GM12872 (cell line): Measurements from ENCODE around the gene SCAI.

Source experiments
- CTCF ChIP-seq: IDR thresholded peaks from 3 replicates; pipeline ENCODE4 v1.5.1; 2011; ENCODE audit warnings: low read depth, mild to moderate bottlenecking, low read length, moderate library complexity; ENCODE audit not compliant: insufficient read depth

Gene SCAI

GRCh38 chr9:125131778-125132177, 11.6 kb downstream of the SCAI start:
- TF ChIP-seq CTCF = no peak

- no peak for TF ChIP-seq CTCF
Measured at GRCh38 chr9:125126019-125126746, 17.1 kb downstream of the SCAI start.

GRCh38 chr9:125125523-125125922, 17.8 kb downstream of the SCAI start:
- no peak for TF ChIP-seq CTCF

- no peak for TF ChIP-seq CTCF
Measured at GRCh38 chr9:125121146-125121545, 22.2 kb downstream of the SCAI start.

GRCh38 chr9:125119643-125120286, 23.6 kb downstream of the SCAI start:
- no peak for TF ChIP-seq CTCF

GRCh38 chr9:125110464-125110863, 32.9 kb downstream of the SCAI start:
- no peak for TF ChIP-seq CTCF

- TF ChIP-seq CTCF = no peak
Measured at GRCh38 chr9:125106285-125106893, 36.9 kb downstream of the SCAI start.
